ENCODE data around the gene IL17REL.

- no peak for TF ChIP-seq EZH2 (IDR thresholded peaks at IDR 0.05; ENCODE audit: borderline replicate concordance, low read length)
- TF ChIP-seq, protein P1, sequence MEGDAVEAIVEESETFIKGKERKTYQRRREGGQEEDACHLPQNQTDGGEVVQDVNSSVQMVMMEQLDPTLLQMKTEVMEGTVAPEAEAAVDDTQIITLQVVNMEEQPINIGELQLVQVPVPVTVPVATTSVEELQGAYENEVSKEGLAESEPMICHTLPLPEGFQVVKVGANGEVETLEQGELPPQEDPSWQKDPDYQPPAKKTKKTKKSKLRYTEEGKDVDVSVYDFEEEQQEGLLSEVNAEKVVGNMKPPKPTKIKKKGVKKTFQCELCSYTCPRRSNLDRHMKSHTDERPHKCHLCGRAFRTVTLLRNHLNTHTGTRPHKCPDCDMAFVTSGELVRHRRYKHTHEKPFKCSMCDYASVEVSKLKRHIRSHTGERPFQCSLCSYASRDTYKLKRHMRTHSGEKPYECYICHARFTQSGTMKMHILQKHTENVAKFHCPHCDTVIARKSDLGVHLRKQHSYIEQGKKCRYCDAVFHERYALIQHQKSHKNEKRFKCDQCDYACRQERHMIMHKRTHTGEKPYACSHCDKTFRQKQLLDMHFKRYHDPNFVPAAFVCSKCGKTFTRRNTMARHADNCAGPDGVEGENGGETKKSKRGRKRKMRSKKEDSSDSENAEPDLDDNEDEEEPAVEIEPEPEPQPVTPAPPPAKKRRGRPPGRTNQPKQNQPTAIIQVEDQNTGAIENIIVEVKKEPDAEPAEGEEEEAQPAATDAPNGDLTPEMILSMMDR (conservative IDR thresholded peaks at IDR 0.05 in 1 of 2, IDR thresholded peaks at IDR 0.05 in 1 of 2; ENCODE audit: extremely low read depth in 1 of 2, insufficient read depth in 1 of 2, low read depth in 1 of 2, low read length in 2 of 2), result no peak
These were observed 20.5 kb downstream of the IL17REL start for GRCh38 chr22:49991907-49992533.
